Tibial nerve (tissue), 3 donors: Measurements from ENCODE around the gene AGAP3.

ENCODE experiments used
- POLR2A ChIP-seq, 2 donors: fragments of 450-650 bp; IDR thresholded peaks; one replicate each; pipeline ENCODE4 v1.6.1; 2017; ENCODE audit warnings: antibody characterized with exemption in 2 of 2, mild to moderate bottlenecking in 2 of 2, moderate library complexity in 2 of 2
- TF ChIP-seq, protein P1 (sequence below), 5 experiments: fragments of 200-600 bp in 3 of 5; fragments of 450-650 bp in 2 of 5; sonication (generic) in 3 of 5; IDR thresholded peaks; one replicate each; pipeline ENCODE4 v1.5.1; 2016 to 2019; ENCODE audit warnings: antibody characterized with exemption in 5 of 5, mild to moderate bottlenecking in 3 of 5, moderate library complexity in 2 of 5

- TF ChIP-seq, protein P1, sequence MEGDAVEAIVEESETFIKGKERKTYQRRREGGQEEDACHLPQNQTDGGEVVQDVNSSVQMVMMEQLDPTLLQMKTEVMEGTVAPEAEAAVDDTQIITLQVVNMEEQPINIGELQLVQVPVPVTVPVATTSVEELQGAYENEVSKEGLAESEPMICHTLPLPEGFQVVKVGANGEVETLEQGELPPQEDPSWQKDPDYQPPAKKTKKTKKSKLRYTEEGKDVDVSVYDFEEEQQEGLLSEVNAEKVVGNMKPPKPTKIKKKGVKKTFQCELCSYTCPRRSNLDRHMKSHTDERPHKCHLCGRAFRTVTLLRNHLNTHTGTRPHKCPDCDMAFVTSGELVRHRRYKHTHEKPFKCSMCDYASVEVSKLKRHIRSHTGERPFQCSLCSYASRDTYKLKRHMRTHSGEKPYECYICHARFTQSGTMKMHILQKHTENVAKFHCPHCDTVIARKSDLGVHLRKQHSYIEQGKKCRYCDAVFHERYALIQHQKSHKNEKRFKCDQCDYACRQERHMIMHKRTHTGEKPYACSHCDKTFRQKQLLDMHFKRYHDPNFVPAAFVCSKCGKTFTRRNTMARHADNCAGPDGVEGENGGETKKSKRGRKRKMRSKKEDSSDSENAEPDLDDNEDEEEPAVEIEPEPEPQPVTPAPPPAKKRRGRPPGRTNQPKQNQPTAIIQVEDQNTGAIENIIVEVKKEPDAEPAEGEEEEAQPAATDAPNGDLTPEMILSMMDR (IDR thresholded peaks at IDR 0.05), result no peak
- no peak for TF ChIP-seq POLR2A (IDR thresholded peaks at IDR 0.05)
Measured at GRCh38 chr7:151053096-151053495, 33.2 kb upstream of the AGAP3 start.
